ENCODE data around the gene NPM3.

GRCh38 chr10:101807158-101807557 is 23.9 kb upstream of the NPM3 start:
- no peak for TF ChIP-seq CTCF (IDR thresholded peaks at IDR 0.05)
- no peak for TF ChIP-seq POLR2A (IDR thresholded peaks at IDR 0.05)
- no peak for TF ChIP-seq POLR2AphosphoS5 (IDR thresholded peaks at IDR 0.05)
